HepG2 (cell line): ENCODE results near the gene KPNB1. TPM values are rescaled to one million over a fixed set of nuclear protein-coding genes. Genes with fewer than 3 reads are reported as not detected.

Experiments used
- DMAP1 ChIP-seq: IDR thresholded peaks from 2 replicates; pipeline ENCODE4 v1.6.1; 2016
- GABPB1 ChIP-seq: IDR thresholded peaks from 2 replicates; pipeline ENCODE4 v1.6.1; 2016; ENCODE audit warnings: mild to moderate bottlenecking, missing genetic modification reagents, moderate library complexity, missing compliant biosample characterization
- HDAC1 ChIP-seq: sonication (generic); formaldehyde crosslinking; IDR thresholded peaks from 2 replicates; pipeline ENCODE4 v1.5.1; 2020; ENCODE audit warnings: mild to moderate bottlenecking, missing genetic modification reagents
- IKZF1 ChIP-seq: fragments of 450-650 bp; IDR thresholded peaks from 2 replicates; pipeline ENCODE4 v1.7.1; 2016
- MAFF ChIP-seq: IDR thresholded peaks from 2 replicates; pipeline ENCODE4 v1.6.1; 2011; ENCODE audit warnings: low read depth, low read length, improper control_type of control experiment
- MAFK ChIP-seq, 2 experiments: IDR thresholded peaks in 1 of 2; conservative IDR thresholded peaks in 1 of 2; 2 replicates each; pipeline ENCODE4 v1.6.1; 2011; ENCODE audit warnings: improper control_type of control experiment in 2 of 2, low read length in 2 of 2
- MXI1 ChIP-seq: IDR thresholded peaks from 3 replicates; pipeline ENCODE4 v1.6.1; 2012; ENCODE audit warnings: low read depth, low read length, inconsistent platforms, borderline replicate concordance
- PHB2 ChIP-seq: fragments of 450-650 bp; IDR thresholded peaks from 2 replicates; pipeline ENCODE4 v1.6.1; 2018; ENCODE audit not compliant: partially characterized antibody
- POGZ ChIP-seq: sonication (generic); formaldehyde crosslinking; IDR thresholded peaks from 2 replicates; pipeline ENCODE4 v1.4.0; 2020; ENCODE audit warnings: mild to moderate bottlenecking, missing genetic modification reagents
- RAD21 ChIP-seq: fragments of 450-650 bp; formaldehyde crosslinking; IDR thresholded peaks from 2 replicates; pipeline ENCODE4 v1.5.0; 2020; ENCODE audit warnings: mild to moderate bottlenecking
- SATB2 ChIP-seq: sonication (generic); formaldehyde crosslinking; IDR thresholded peaks from 2 replicates; pipeline ENCODE4 v1.5.0; 2020; ENCODE audit warnings: missing genetic modification reagents
- SIN3A ChIP-seq: IDR thresholded peaks from 2 replicates; pipeline ENCODE4 v1.6.1; 2011; ENCODE audit warnings: low read depth, mild to moderate bottlenecking, control low read depth, low read length, borderline replicate concordance
- SOX6 ChIP-seq, 2 experiments: fragments of 450-650 bp in 1 of 2; sonication (generic) in 1 of 2; formaldehyde crosslinking in 1 of 2; IDR thresholded peaks; 2 replicates each; pipeline versions ENCODE4 v1.4.0 to v1.6.1; 2017 to 2020; ENCODE audit warnings: antibody characterized with exemption in 1 of 2, mild to moderate bottlenecking in 1 of 2, missing genetic modification reagents in 1 of 2
- SRSF9 ChIP-seq: fragments of 200-400 bp; formaldehyde crosslinking; IDR thresholded peaks from 2 replicates; pipeline ENCODE4 v1.6.1; 2018; ENCODE audit warnings: borderline replicate concordance, mild to moderate bottlenecking, low read depth, low read length; ENCODE audit not compliant: insufficient read depth, poor library complexity, severe bottlenecking
- TBL1XR1 ChIP-seq: fragments of 150-350 bp; IDR thresholded peaks from 2 replicates; pipeline ENCODE4 v1.6.1; 2014; ENCODE audit warnings: borderline replicate concordance, low read length; ENCODE audit not compliant: partially characterized antibody
- ZBTB20 ChIP-seq: sonication (generic); formaldehyde crosslinking; IDR thresholded peaks from 2 replicates; pipeline ENCODE4 v1.8.1; 2023; ENCODE audit warnings: missing genetic modification reagents, low read depth, mild to moderate bottlenecking, borderline replicate concordance
- ZFP41 ChIP-seq: sonication (generic); formaldehyde crosslinking; IDR thresholded peaks from 2 replicates; pipeline ENCODE4 v1.4.0; 2020; ENCODE audit warnings: mild to moderate bottlenecking, missing genetic modification reagents, borderline replicate concordance
- ZGPAT ChIP-seq: IDR thresholded peaks from 2 replicates; pipeline ENCODE4 v1.6.1; 2016; ENCODE audit warnings: mild to moderate bottlenecking
- ZNF615 ChIP-seq: sonication (generic); formaldehyde crosslinking; IDR thresholded peaks from 2 replicates; pipeline ENCODE4 v1.5.0; 2020; ENCODE audit warnings: mild to moderate bottlenecking, missing genetic modification reagents, borderline replicate concordance
- ZSCAN31 ChIP-seq: sonication (generic); formaldehyde crosslinking; IDR thresholded peaks from 2 replicates; pipeline ENCODE4 v1.5.0; 2020; ENCODE audit warnings: low read depth, mild to moderate bottlenecking, missing genetic modification reagents
- polyA plus RNA-seq, 8 experiments: library from polyadenylated mRNA; depleted of rRNA in 3 of 8; stranded (reverse) in 7 of 8; unstranded in 1 of 8; fragments of >200 nt; fragmentation: Illumina TruSeq in 4 of 8; extraction: Trizol in 4 of 8; gene quantifications; 2 replicates each; pipeline versions ENCODE4 v1.2.1 to v1.2.3, GENCODE V29; 2011 to 2016; ENCODE audit warnings: low read depth in 4 of 8, missing spikeins in 1 of 8, mixed read lengths in 1 of 8; ENCODE audit not compliant: insufficient read depth in 1 of 8
- total RNA-seq, 5 experiments: library from RNA; depleted of rRNA; stranded (reverse); fragments of >200 nt; fragmentation: Illumina TruSeq; extraction: Trizol; gene quantifications; 2 replicates each; pipeline ENCODE4 v1.2.3, GENCODE V29; 2016; ENCODE audit warnings: low read depth in 1 of 5
- TF ChIP-seq, protein P1 (sequence below): sonication (generic); formaldehyde crosslinking; IDR thresholded peaks from 2 replicates; pipeline ENCODE4 v1.8.0; 2022; ENCODE audit warnings: missing genetic modification reagents, low read depth, mild to moderate bottlenecking, borderline replicate concordance
- TF ChIP-seq, protein P2 (sequence below), 2 experiments: IDR thresholded peaks; 2 replicates each; pipeline ENCODE4 v1.6.1; 2011 to 2012; ENCODE audit warnings: low read length in 2 of 2, borderline replicate concordance in 1 of 2, low read depth in 1 of 2, mild to moderate bottlenecking in 1 of 2, moderate library complexity in 1 of 2
- TF ChIP-seq, protein P3 (sequence below): IDR thresholded peaks from 2 replicates; pipeline ENCODE4 v1.6.1; 2016; ENCODE audit warnings: low read depth, control low read depth

Gene KPNB1
- total and polyA plus RNA-seq, 2 of the 13 experiments (the other 11 are each of a cell fraction or from before 2014, with no cell fraction given) = 164 to 424 TPM

- peak; percentile 72 for TF ChIP-seq ZGPAT (CRISPR knock-in tag)
- TF ChIP-seq ZBTB20 (CRISPR knock-in tag) = peak; percentile 89; the same call in 1 of the 2 replicates
- TF ChIP-seq SATB2 = no peak
- no peak for TF ChIP-seq IKZF1
- no peak for TF ChIP-seq SRSF9
- no peak for TF ChIP-seq ZFP41 (CRISPR knock-in tag)
- TF ChIP-seq SOX6 (IDR thresholded peaks at IDR 0.05) = no peak
- TF ChIP-seq SOX6 (CRISPR knock-in tag; IDR thresholded peaks at IDR 0.05) = peak; percentile 37; the same call in 1 of the 2 replicates
- TF ChIP-seq HDAC1 = peak; percentile 53; the same call in 1 of the 2 replicates
- TF ChIP-seq TBL1XR1 = peak; percentile 70
- no peak for TF ChIP-seq ZSCAN31
- no peak for TF ChIP-seq MAFF
- TF ChIP-seq, protein P1, sequence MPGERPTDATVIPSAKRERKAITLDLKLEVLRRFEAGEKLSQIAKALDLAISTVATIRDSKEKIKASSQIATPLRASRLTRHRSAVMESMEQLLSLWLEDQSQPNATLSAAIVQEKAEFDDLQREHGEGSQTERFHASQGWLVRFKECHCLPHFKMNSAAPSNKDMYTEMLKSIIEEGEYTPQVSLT (CRISPR knock-in tag) = 0 out of 2 replicates have a peak, but pooled peaks have one; percentile 32
- TF ChIP-seq POGZ (CRISPR knock-in tag) = no peak
- TF ChIP-seq PHB2 = no peak
- 0 out of 2 replicates have a peak, but pooled peaks have one; percentile 14 for TF ChIP-seq GABPB1
- 0 out of 2 replicates have a peak, but pooled peaks have one; percentile 43 for TF ChIP-seq SIN3A
- TF ChIP-seq ZNF615 (CRISPR knock-in tag) = no peak
- no peak for TF ChIP-seq MAFK (conservative IDR thresholded peaks at IDR 0.05 in 1 of 2, IDR thresholded peaks at IDR 0.05 in 1 of 2; ENCODE audit: low read length in 2 of 2)
- peak; percentile 50; the same call in 1 of the 2 replicates for TF ChIP-seq DMAP1 (CRISPR knock-in tag)
- no peak; the same call in 2 of the 3 replicates for TF ChIP-seq MXI1
- TF ChIP-seq, protein P2, sequence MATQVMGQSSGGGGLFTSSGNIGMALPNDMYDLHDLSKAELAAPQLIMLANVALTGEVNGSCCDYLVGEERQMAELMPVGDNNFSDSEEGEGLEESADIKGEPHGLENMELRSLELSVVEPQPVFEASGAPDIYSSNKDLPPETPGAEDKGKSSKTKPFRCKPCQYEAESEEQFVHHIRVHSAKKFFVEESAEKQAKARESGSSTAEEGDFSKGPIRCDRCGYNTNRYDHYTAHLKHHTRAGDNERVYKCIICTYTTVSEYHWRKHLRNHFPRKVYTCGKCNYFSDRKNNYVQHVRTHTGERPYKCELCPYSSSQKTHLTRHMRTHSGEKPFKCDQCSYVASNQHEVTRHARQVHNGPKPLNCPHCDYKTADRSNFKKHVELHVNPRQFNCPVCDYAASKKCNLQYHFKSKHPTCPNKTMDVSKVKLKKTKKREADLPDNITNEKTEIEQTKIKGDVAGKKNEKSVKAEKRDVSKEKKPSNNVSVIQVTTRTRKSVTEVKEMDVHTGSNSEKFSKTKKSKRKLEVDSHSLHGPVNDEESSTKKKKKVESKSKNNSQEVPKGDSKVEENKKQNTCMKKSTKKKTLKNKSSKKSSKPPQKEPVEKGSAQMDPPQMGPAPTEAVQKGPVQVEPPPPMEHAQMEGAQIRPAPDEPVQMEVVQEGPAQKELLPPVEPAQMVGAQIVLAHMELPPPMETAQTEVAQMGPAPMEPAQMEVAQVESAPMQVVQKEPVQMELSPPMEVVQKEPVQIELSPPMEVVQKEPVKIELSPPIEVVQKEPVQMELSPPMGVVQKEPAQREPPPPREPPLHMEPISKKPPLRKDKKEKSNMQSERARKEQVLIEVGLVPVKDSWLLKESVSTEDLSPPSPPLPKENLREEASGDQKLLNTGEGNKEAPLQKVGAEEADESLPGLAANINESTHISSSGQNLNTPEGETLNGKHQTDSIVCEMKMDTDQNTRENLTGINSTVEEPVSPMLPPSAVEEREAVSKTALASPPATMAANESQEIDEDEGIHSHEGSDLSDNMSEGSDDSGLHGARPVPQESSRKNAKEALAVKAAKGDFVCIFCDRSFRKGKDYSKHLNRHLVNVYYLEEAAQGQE (IDR thresholded peaks at IDR 0.05; ENCODE audit: borderline replicate concordance in 1 of 2, low read depth in 1 of 2, low read length in 2 of 2) = 0 out of 4 replicates have a peak, but pooled peaks of 1 of the 2 experiments have one; percentile 14
- no peak for TF ChIP-seq RAD21 (CRISPR knock-in tag)
- TF ChIP-seq, protein P3, sequence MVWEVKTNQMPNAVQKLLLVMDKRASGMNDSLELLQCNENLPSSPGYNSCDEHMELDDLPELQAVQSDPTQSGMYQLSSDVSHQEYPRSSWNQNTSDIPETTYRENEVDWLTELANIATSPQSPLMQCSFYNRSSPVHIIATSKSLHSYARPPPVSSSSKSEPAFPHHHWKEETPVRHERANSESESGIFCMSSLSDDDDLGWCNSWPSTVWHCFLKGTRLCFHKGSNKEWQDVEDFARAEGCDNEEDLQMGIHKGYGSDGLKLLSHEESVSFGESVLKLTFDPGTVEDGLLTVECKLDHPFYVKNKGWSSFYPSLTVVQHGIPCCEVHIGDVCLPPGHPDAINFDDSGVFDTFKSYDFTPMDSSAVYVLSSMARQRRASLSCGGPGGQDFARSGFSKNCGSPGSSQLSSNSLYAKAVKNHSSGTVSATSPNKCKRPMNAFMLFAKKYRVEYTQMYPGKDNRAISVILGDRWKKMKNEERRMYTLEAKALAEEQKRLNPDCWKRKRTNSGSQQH (CRISPR knock-in tag) = no peak
Measured at GRCh38 chr17:47686664-47687327, 37.1 kb downstream of the KPNB1 start (continued).
